Activated CD4-positive, alpha-beta memory T cell treated with anti-CD3 and anti-CD28 coated beads for 36 hours (primary cell): ENCODE results near the gene RANBP3L. TPM values are rescaled to one million over a fixed set of nuclear protein-coding genes. Genes with fewer than 3 reads are reported as not detected.
"Not testable (repeated sequence)": the region's sequence is repeated elsewhere in the genome, so short reads cannot be mapped to it uniquely, and the experiment has no call there.

Source experiments
- CTCF ChIA-PET: fragments of 350-600 bp; sonication (Branson Sonifier 250); formaldehyde crosslinking; loops from one replicate; lab custom pipeline; 2021; ENCODE audit warnings: antibody characterized with exemption, inconsistent platforms; lab: Charles Lee
- POLR2A ChIA-PET: fragments of 350-600 bp; sonication (Branson Sonifier 250); formaldehyde crosslinking; loops from one replicate; lab custom pipeline; 2021; ENCODE audit warnings: antibody characterized with exemption; lab: Charles Lee
- DNase-seq: peaks from one replicate; pipeline ENCODE4 v3.0.0-alpha.2; 2020
- H3K27ac Mint-ChIP-seq: one replicate; pipeline ENCODE4 v1.8.0; 2021; ENCODE audit warnings: mixed read lengths
- H3K27me3 Mint-ChIP-seq: one replicate; pipeline ENCODE4 v1.8.0; 2021; ENCODE audit warnings: mixed read lengths
- H3K36me3 Mint-ChIP-seq: one replicate; pipeline ENCODE4 v1.8.0; 2021; ENCODE audit warnings: mixed read lengths
- H3K4me1 Mint-ChIP-seq: one replicate; pipeline ENCODE4 v1.8.0; 2021; ENCODE audit warnings: low read depth, mixed read lengths
- H3K4me3 Mint-ChIP-seq: one replicate; pipeline ENCODE4 v1.8.0; 2021; ENCODE audit warnings: mild to moderate bottlenecking, mixed read lengths
- H3K9me3 Mint-ChIP-seq: one replicate; pipeline ENCODE4 v1.8.0; 2021; ENCODE audit warnings: mixed read lengths
- intact Hi-C: fragments of 100-400 bp; cut with micrococcal nuclease; formaldehyde crosslinking; loops from one replicate; pipeline ENCODE4 v1.15.1; 2023
- total RNA-seq, 2 experiments: library from RNA; stranded (reverse); gene quantifications; one replicate each; pipeline ENCODE4 v1.2.3, GENCODE V29; 2021

RANBP3L gene
- total RNA-seq, 2 experiments from 2014 or later = not detected

DNA sequence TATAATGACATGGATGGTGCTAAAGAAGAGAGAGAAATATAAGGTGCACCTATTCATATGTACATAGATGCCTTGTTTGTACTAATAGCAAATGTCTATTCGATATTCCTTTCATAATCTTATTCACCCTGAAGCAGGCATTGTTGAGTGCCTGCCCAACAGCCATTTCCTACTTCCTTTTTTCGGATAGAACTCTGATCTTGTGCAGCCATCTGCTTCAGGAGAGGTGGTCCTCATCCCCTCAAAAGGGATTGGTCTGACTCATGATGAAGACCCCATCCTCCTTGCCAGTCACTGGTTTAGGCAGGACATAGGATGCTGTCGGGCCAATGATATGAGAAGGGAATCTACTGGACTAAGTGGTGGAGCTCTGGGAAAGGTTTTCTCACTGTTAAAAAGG, 8.4 kb upstream of the RANBP3L start:
- CTCF ChIA-PET = no interaction called here
- H3K36me3 Mint-ChIP-seq = no peaks in the 10 kb centered on the region
- intact Hi-C loops = no loop called here
- H3K27ac Mint-ChIP-seq = no peak overlapping the region
- no peaks in the 10 kb centered on the region for H3K4me1 Mint-ChIP-seq
- H3K27me3 Mint-ChIP-seq = peaks cover 5% of the 10 kb centered on the region
- no peak for DNase-seq
- POLR2A ChIA-PET = no interaction called here
- H3K9me3 Mint-ChIP-seq = no peaks in the 10 kb centered on the region
- H3K4me3 Mint-ChIP-seq = no peak overlapping the region

DNA sequence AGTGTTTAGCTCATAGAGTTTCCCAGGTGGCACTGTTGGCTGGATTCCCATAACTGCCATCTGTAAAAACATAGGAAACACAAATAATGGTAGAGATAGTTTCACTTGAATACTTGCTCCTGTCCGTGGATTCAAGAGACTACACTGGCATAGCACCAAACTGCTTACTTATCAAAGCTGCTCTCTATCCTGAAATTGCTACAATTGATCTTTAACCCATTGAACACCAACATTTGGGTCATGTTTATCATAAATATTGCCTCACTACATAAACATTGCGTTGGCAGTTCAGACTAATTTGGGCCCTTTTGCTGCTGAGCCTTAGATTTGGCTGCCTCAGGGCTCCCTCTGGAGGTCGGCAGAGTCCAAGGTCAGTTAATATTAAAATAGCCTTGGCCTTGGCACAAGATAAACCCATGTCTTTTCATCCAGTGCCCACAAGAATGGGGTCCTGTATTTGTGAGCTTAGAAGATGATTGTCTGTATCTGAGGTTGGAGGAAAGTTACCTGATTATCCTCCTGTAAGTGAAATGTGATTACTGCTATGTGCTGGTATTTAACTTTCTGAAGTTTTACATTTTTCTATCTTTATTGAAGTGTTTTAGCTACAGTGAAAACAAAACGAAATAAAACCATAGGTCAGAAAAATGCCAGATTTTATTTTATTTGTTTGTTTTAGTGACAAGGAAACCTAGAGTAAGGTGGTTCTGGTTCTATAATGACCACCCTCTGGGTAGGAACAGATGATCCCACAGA, 4.0 kb upstream of the RANBP3L start:
- intact Hi-C loops = loop anchor here (1.0 kb wide), 2 partner anchors 40 to 226 kb away; no protein-coding TSS in a partner anchor
- peak; percentile 32 for DNase-seq
- no peak overlapping the region for H3K4me3 Mint-ChIP-seq
- CTCF ChIA-PET = interaction anchor here (0.7 to 3.5 kb wide), 5 partner anchors 40 to 226 kb away, joined by 3 to 17 read pairs (median 5); no protein-coding TSS in a partner anchor
- H3K27ac Mint-ChIP-seq = no peak overlapping the region
- POLR2A ChIA-PET = no interaction called here
- no peaks in the 10 kb centered on the region for H3K9me3 Mint-ChIP-seq
- no peaks in the 10 kb centered on the region for H3K36me3 Mint-ChIP-seq
- peaks cover 2% of the 10 kb centered on the region for H3K27me3 Mint-ChIP-seq
- peaks cover 5% of the 10 kb centered on the region for H3K4me1 Mint-ChIP-seq

DNA sequence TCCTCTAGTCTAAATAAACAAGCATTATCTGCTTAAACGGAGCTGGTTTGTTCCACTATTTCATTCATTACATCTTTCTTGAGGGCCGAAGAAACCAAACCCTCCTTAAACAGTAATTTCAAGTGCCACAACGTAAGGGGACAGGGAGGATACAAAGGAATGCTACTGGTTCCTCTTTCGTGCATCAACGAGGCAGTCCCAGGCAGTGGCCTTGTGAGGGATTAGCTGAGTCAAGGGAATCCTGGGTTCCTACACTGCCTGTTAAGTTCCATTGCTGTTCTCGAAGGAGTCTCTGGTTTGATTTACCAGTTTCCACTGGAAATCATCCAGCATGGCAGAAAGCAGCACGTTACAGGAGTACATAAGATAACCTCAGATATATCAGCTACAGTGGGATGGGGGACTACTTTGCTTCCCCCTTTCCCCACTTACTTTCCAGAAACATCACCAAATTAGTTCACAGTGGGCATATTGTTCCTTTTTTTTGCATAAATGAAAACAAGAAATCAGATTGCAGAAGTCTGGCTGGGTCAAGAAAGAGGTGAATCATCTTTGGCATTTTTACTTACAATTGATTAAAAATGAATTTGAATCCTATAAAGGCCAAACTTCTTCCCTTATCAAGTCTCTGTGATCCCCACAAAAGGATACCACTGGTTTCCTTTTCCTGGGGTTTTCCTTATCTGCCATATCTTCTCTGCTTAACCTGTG, 2.5 kb upstream of the RANBP3L start:
- Mint-ChIP-seq H3K27ac (no peak overlapping the region), H3K9me3 (no peaks in the 10 kb centered on the region), H3K4me1 (peaks cover 5% of the 10 kb centered on the region), H3K36me3 (no peaks in the 10 kb centered on the region), H3K27me3 (peaks cover 3% of the 10 kb centered on the region), H3K4me3 (no peak overlapping the region)
- POLR2A ChIA-PET = no interaction called here
- CTCF ChIA-PET = interaction anchor here (1.0 to 3.5 kb wide), 4 partner anchors 38 to 244 kb away, joined by 3 to 17 read pairs (median 6); no protein-coding TSS in a partner anchor
- intact Hi-C loops = no loop called here
- no peak for DNase-seq

DNA sequence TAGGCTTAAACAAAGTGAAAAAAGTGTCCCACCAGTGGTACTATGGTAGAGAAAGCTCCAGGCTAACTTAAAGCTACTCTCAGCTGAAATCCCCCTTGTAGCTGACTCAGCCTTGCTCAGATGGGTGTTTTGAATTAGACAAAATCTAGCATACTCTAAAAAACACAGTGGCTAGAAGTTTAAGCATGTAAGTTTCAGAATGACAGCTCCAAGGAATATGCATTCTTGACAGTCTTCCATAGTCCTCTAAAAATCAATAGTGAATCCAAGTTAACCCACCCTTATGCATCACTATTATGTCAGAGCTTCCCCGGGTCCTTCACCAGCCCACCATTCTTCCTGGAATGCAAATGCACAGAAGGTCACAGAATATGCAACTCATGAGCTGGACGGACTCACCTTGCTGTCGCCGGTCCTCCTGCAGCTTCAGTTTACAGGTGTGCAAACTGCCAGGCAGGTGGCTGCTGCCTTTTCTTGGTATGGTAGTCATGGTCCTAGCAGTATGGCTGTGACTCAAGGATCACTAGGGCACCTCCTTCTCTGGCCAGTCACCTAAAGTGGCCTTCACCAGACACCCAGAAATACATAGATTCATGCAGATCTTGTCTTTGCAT, 668 bp downstream of the RANBP3L start:
- no peak for DNase-seq
- no peak overlapping the region for H3K4me3 Mint-ChIP-seq
- H3K9me3 Mint-ChIP-seq = no peaks in the 10 kb centered on the region
- H3K27me3 Mint-ChIP-seq = peaks cover 14% of the 10 kb centered on the region
- CTCF ChIA-PET = interaction anchor here (0.8 to 1.7 kb wide), 4 partner anchors 36 to 222 kb away, joined by 3 to 5 read pairs (median 3); no protein-coding TSS in a partner anchor
- no peaks in the 10 kb centered on the region for H3K36me3 Mint-ChIP-seq
- peaks cover 5% of the 10 kb centered on the region for H3K4me1 Mint-ChIP-seq
- H3K27ac Mint-ChIP-seq = no peak overlapping the region
- intact Hi-C loops = no loop called here
- POLR2A ChIA-PET = no interaction called here

DNA sequence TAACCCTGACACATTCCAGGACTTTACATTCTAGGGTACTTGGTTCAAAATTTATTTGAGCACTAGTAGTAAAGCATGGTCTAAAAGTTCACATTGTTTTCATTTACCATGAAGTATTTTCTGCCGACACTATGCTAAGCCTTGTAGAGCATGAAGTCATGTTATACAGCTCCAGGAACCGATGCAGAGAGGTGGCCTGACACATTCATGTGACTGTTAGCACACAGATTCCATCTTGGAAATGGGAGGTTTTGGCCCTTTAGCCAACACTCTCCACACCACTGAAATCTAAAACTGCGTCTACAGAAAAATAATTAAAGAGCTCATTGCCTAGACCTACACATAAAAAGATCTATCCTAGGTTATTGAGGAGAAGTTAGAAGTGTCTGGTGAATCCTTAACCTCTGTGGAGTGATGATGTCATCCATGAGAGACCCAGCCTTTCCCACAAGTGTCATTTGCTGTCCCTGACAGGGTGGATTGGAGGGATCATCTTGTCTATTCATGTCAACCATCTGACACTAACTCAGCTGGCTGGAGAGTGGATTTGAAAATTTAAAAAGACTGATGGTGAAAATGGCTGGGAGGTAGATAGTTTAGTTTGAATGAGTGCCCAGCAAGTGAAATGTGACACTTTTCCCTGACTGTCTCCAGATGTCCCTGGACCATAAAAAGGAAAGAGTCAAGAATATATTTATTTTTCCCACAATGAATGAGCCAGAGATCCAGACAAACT, 1.3 kb downstream of the RANBP3L start:
- ChIA-PET CTCF (interaction anchor here (0.6 to 1.2 kb wide), 3 partner anchors 35 to 942 kb away, joined by 3 read pairs; no protein-coding TSS in a partner anchor), POLR2A (no interaction called here)
- DNase-seq = no peak
- H3K9me3 Mint-ChIP-seq = no peaks in the 10 kb centered on the region
- H3K4me3 Mint-ChIP-seq = no peak overlapping the region
- no peaks in the 10 kb centered on the region for H3K36me3 Mint-ChIP-seq
- intact Hi-C loops = no loop called here
- H3K4me1 Mint-ChIP-seq = peaks cover 5% of the 10 kb centered on the region
- H3K27me3 Mint-ChIP-seq = peaks cover 13% of the 10 kb centered on the region
- H3K27ac Mint-ChIP-seq = no peak overlapping the region

DNA sequence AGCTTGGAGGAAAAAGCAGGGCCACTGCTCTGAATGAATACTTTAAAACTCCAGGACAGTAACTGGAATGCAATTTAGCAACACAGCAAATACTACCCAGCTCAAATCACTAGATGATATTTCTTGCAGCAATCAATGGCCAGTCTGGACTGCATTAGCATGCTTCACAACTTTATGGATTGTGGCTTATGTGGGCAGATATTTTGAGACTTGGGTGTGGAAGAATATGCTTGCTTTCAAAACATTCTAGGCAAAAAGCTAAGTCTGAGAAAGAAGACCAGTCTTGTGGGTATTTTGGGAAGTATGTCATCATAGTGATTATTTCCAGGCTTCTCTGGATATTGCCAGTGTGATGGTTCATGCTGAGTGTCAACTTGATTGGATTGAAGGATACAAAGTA, 3.1 kb downstream of the RANBP3L start:
- DNase-seq = no peak
- Mint-ChIP-seq H3K27me3 (peaks cover 14% of the 10 kb centered on the region), H3K36me3 (no peaks in the 10 kb centered on the region), H3K27ac (no peak overlapping the region), H3K4me1 (peaks cover 5% of the 10 kb centered on the region), H3K4me3 (no peak overlapping the region), H3K9me3 (no peaks in the 10 kb centered on the region)
- CTCF ChIA-PET = interaction anchor here (1.3 kb wide), 1 partner anchor 9 kb away, joined by 4 read pairs; no protein-coding TSS in a partner anchor
- POLR2A ChIA-PET = no interaction called here
- intact Hi-C loops = no loop called here

DNA sequence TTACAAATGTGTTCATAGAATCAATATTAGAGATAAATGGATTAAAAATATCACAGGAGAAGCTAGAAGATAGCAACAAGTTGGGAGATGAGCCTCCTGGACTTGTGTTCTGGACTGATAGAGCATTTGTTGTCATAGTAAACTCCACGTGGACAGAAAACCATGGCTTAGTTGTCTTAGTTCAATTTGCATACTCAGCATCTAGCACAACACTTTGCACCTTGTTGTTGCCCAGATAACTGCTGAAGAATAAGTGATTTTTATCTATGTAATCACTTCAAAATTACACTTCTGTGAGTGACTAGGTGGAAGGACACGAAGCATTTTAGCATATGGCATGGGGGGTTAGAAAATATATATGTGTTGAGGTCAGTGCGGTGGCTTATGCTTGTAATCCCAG, 4.0 kb downstream of the RANBP3L start:
- Mint-ChIP-seq H3K4me1 (peaks cover 5% of the 10 kb centered on the region), H3K4me3 (no peak overlapping the region), H3K27ac (no peak overlapping the region), H3K27me3 (peaks cover 14% of the 10 kb centered on the region), H3K36me3 (no peaks in the 10 kb centered on the region), H3K9me3 (no peaks in the 10 kb centered on the region)
- intact Hi-C loops = no loop called here
- DNase-seq = no peak
- POLR2A ChIA-PET = no interaction called here
- CTCF ChIA-PET = interaction anchor here (0.9 to 1.3 kb wide), 2 partner anchors 10 to 209 kb away, joined by 3 to 4 read pairs; no protein-coding TSS in a partner anchor

DNA sequence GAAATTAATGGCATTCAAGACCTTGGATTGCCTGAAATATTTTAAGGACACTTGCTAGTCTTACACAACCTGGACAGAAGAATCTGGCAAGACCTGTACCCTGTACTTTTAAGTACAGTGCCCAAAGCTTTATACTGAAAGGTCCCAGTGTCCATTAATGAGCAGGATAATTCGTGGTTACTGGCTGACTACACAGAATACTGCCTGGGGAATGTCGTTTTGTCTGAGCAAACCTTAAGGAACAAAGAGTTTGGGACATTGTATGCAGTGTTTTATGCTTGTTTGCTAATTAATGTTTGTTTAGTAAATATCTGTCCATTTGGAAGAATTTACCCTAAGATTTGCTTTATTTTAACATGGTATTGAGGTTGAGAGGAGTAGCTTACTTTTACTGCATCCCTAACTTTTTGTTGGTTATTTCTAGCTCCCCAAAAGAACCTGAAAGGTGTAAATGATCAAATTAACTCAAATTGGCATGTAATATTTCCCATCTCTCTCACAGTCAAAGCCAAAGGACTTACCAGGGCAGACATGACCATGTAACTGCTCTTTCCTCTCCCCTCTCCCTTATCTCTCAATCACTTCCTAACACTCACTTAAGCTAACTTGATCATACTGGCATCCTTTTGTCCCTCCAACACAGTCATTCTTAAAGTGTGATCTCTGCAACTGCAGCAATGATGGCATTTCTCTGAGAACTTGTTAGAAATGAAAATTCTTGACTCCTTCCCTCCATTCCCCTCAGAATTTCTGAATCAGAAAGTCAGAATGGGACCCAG, 15.7 kb downstream of the RANBP3L start:
- Mint-ChIP-seq H3K27ac (no peak overlapping the region), H3K4me3 (no peak overlapping the region), H3K4me1 (no peaks in the 10 kb centered on the region), H3K9me3 (no peaks in the 10 kb centered on the region), H3K27me3 (peaks cover 2% of the 10 kb centered on the region), H3K36me3 (no peaks in the 10 kb centered on the region)
- intact Hi-C loops = no loop called here
- no peak for DNase-seq
- CTCF ChIA-PET = no interaction called here
- POLR2A ChIA-PET = no interaction called here

DNA sequence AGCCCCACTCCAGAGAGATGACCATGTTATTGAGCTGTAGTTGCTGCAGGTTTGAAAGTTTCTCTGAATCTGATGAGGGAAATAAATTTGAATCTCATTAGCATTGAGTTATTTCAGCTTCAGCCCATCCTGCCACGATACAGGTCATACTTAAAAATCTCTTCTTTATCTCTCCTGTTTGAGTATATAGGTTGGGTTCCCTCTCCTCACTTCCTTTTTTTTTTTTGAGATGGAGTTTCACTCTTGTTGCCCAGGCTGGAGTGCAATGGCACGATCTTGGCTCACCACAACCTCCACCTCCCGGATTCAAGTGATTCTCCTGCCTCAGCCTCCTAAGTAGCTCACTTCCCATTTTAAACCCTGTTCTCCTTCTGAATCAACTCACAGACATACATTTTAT, 17.9 kb downstream of the RANBP3L start:
- H3K27me3 Mint-ChIP-seq, intact Hi-C loops, H3K27ac Mint-ChIP-seq, H3K9me3 Mint-ChIP-seq, DNase-seq, POLR2A ChIA-PET, H3K4me1 Mint-ChIP-seq, H3K36me3 Mint-ChIP-seq, CTCF ChIA-PET, H3K4me3 Mint-ChIP-seq: not testable (repeated sequence)

DNA sequence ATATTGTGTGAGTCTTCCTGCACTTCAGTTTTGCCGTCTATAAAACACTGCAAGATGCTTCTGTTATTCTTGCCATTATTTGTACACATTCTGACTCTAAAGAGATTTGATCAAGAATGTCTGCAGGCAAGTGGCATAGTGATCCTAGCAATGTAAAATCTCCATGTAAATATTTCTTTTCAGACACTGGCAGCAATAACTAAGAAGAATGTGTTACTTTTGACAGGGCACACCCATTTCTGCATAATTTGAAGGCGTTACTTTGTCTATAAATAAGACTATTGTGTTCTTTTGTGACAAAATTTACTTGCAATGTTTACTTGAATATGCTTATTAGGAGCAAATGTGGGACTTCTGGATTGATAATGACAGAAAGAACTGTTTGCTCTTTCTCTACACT, 20.1 kb downstream of the RANBP3L start:
- Mint-ChIP-seq H3K27me3 (peaks cover 3% of the 10 kb centered on the region), H3K4me1 (peaks cover 3% of the 10 kb centered on the region), H3K4me3 (no peak overlapping the region), H3K27ac (no peak overlapping the region), H3K9me3 (no peaks in the 10 kb centered on the region), H3K36me3 (no peaks in the 10 kb centered on the region)
- intact Hi-C loops = no loop called here
- no peak for DNase-seq
- ChIA-PET CTCF (interaction anchor here (1.1 kb wide), 1 partner anchor 16 kb away, joined by 4 read pairs; no protein-coding TSS in a partner anchor), POLR2A (no interaction called here)

DNA sequence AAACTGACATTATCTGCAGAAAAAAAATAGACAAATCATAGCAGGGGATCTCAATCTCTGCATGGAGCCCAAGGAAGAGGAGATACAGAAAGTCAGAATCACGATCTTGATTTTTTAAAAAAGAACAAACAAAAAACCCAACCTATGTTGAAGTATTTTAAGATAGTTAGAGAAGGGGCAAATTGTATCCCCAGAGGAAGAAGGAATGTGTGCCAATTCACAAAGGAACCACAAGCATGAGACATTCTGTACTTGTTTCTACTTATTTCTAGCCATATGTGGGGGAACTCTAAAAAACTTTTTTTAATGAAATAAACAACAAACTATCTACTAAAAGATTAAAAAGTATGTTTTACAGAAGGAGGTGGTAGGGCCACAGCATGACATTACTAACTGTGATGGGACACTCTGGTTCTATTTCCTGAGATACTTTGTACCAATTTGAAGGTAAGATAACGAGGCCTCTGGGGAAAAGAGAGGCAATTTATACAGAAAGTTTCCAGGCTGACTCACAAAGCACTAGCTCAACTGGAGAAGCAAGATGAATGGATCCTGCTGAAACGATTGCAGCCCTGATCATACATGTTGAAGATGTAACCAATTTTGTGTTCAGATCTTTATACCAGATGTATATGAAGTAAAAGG, 22.5 kb downstream of the RANBP3L start:
- ChIA-PET CTCF (interaction anchor here (0.6 to 4.2 kb wide), 2 partner anchors 14 to 416 kb away, joined by 3 to 15 read pairs; no protein-coding TSS in a partner anchor), POLR2A (no interaction called here)
- no peaks in the 10 kb centered on the region for H3K36me3 Mint-ChIP-seq
- no peaks in the 10 kb centered on the region for H3K9me3 Mint-ChIP-seq
- H3K27ac Mint-ChIP-seq = no peak overlapping the region
- intact Hi-C loops = no loop called here
- peaks cover 5% of the 10 kb centered on the region for H3K27me3 Mint-ChIP-seq
- H3K4me1 Mint-ChIP-seq = peaks cover 3% of the 10 kb centered on the region
- no peak overlapping the region for H3K4me3 Mint-ChIP-seq
- no peak for DNase-seq
